GM12801 (cell line): ENCODE measurements around the gene LDOC1.

Source experiments
- CTCF ChIP-seq: IDR thresholded peaks from one replicate; pipeline ENCODE4 v1.5.1; 2011; ENCODE audit warnings: control low read depth; ENCODE audit not compliant: insufficient read length; ENCODE audit errors: extremely low read depth

The LDOC1 gene

DNA sequence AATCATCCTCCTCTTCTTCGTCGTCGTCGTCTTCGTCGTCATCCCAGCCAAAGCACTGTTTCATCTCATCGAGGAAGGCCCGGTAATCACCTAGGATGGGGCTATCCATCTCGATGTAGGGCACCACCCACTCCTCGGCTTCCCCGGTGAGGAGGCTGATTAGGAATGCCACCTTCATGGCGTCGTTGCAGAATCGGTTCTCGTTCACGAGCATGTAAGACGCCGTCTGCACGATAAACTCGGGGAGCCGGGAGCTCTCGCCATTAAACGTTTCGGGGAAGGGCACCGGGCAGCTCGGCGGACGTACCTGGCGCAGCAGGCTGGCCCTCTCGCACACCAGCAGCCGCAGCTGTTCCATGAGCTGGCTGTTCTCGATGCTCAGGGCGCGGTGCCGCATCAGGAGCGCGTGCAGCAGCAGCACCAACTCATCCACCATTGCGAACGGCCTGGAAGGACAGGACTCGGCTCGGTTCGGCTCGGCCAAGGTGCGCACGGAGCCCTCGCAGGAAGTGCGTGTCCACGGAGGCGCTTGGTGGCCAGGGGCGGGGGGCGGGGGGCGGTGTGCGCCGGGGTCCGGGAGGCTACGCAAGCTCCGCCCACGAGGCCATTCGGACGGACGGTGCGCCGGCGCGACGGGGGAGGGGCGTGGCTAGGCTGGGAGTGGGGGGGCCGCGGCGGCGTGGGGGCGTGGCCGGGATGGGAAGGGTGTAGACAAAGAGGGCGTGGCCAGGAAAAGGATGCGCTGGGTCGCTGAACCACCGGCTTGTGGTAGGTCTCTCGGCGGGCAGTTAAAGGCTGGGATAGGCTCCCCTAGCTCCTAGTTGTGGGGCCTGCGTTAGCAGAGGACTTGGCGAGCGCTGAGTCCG, at the start of gene LDOC1:
TSS of gene LDOC1 (minus strand) at position 544 of the 866 bp plus-strand sequence. CDS start at position 436, 108 bp downstream.
- TF ChIP-seq CTCF, result no peak

GRCh38 chrX:141221611-141222010, 44.7 kb upstream of the LDOC1 start:
- no peak for TF ChIP-seq CTCF

DNA sequence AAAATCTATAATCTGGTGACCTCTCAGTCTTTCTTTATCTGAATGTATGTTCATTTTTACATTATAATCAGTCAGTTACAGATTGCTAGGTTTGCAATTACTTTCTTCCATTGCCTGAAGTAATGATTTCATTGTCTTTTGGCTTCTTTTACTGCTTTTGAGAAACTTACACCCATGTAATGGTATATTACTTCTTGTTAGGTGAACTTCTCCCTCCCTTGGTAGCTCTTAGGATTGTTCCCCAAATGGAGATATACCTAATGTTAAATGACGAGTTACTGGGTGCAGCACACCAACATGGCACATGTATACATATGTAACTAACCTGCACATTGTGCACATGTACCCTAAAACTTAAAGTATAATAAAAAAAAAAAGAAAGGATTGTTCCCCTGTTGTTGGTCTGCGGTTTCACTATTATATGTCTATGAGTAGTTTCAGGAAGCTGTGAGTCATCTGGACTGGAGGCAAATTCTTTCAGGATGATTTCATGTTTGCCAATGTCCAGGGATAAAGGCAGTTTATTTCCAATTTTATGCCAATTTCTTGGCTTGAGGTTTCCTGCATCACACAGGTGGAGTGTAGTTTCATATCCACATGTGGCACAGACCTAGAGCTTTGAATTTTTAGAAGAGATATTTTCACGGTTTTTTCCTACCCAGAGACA, 43.5 kb upstream of the LDOC1 start:
- TF ChIP-seq CTCF, result no peak

- no peak for TF ChIP-seq CTCF
Measured at GRCh38 chrX:141214196-141214595, 37.3 kb upstream of the LDOC1 start.

- TF ChIP-seq CTCF, result no peak
Measured at GRCh38 chrX:141201962-141202361, 25.0 kb upstream of the LDOC1 start.

- no peak for TF ChIP-seq CTCF
Measured at GRCh38 chrX:141185366-141185765, 8.4 kb upstream of the LDOC1 start.

GRCh38 chrX:141183000-141183399, 6.1 kb upstream of the LDOC1 start:
- no peak for TF ChIP-seq CTCF
